GM12891 (cell line): ENCODE measurements around the gene GUF1.

Source experiments
- POLR2A ChIP-seq: IDR thresholded peaks from 2 replicates; pipeline ENCODE4 v1.6.1; 2011; ENCODE audit warnings: low read depth, low read length, control low read depth
- POLR2AphosphoS5 ChIP-seq: IDR thresholded peaks from 2 replicates; pipeline ENCODE4 v1.6.1; 2011; ENCODE audit warnings: low read depth, low read length, control low read depth
- POU2F2 ChIP-seq: IDR thresholded peaks from 2 replicates; pipeline ENCODE4 v1.6.1; 2011; ENCODE audit warnings: low read depth, mild to moderate bottlenecking, control low read depth, low read length, moderate library complexity
- SPI1 ChIP-seq: IDR thresholded peaks from 2 replicates; pipeline ENCODE4 v1.6.1; 2011; ENCODE audit warnings: low read depth, low read length, control low read depth
- TAF1 ChIP-seq: IDR thresholded peaks from 2 replicates; pipeline ENCODE4 v1.6.1; 2011; ENCODE audit warnings: low read depth, low read length, control low read depth

- TF ChIP-seq POLR2A (no peak), POLR2AphosphoS5 (no peak), POU2F2 (no peak), SPI1 (no peak), TAF1 (no peak)
Observed at GRCh38 chr4:44720371-44720770, 42.2 kb downstream of the GUF1 start.
